ENCODE data around the gene STAM2.

DNA sequence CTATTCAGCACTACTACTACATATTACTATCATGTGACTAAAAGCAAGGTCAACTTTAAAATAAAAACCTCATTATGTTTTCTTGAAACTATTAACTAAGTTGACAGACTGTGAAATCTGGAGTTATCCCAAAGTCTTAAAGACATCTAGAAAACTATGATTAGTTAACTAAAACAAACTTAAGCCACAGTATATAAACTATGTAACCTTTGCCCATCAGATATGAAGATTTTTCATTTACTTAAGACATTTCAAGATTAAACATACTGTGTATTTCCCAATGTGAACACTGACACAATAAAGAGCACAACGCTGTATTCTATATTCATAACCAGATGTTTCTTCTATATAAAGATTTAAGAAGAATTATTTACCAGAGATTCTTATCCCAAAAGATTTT is 43.3 kb downstream of the STAM2 start:
- TF ChIP-seq, protein P1, sequence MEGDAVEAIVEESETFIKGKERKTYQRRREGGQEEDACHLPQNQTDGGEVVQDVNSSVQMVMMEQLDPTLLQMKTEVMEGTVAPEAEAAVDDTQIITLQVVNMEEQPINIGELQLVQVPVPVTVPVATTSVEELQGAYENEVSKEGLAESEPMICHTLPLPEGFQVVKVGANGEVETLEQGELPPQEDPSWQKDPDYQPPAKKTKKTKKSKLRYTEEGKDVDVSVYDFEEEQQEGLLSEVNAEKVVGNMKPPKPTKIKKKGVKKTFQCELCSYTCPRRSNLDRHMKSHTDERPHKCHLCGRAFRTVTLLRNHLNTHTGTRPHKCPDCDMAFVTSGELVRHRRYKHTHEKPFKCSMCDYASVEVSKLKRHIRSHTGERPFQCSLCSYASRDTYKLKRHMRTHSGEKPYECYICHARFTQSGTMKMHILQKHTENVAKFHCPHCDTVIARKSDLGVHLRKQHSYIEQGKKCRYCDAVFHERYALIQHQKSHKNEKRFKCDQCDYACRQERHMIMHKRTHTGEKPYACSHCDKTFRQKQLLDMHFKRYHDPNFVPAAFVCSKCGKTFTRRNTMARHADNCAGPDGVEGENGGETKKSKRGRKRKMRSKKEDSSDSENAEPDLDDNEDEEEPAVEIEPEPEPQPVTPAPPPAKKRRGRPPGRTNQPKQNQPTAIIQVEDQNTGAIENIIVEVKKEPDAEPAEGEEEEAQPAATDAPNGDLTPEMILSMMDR (IDR thresholded peaks at IDR 0.05) = no peak
- no peak for TF ChIP-seq POLR2A (IDR thresholded peaks at IDR 0.05)
